Effector CD4-positive, alpha-beta T cell (primary cell): ENCODE measurements around the gene PIP5K1B.
"Not testable (repeated sequence)": the region's sequence is repeated elsewhere in the genome, so short reads cannot be mapped to it uniquely, and the experiment has no call there.

ENCODE experiments used
- DNase-seq: peaks from one replicate; pipeline ENCODE4 v3.0.0-alpha.2; 2020

Gene PIP5K1B

DNA sequence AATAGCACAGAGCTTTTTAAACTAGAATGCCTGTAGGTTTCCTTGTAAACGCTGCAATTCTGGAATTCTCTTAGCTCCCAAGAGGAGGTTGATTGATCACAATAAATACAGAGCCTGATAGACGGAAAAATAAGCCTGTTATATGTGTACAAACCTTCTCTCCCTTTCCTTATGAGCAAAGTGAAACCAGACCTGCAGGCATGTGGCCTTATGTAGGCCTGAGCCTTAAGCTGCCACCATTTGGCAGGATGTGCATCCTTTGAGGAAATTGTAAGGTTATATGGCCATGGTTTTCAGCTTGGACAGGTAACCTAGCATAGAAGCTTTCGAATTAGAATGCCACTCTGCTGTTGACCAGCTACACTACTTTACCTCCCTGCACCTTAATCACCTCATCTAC is 259.7 kb downstream of the PIP5K1B start:
- no peak for DNase-seq

DNA sequence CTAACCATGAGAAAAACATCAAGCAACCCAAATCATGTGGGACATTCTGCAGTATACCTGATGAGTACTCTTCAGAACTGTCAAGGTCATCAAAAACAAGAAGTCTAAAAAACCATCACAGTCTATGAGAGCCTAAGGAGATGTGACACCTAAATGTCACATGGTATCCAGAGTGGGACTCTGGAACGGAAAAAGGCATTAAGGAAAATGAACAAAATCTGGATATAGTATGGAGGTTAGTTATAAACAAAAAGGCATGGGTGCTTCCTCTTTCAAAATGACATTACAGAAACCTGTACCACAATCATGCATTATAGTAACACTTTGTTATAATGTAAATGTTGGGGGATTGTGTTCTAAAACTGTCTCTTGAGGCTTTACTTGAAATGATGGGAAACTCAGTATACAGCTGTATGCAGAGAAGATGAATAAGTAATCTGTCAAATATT is 261.5 kb downstream of the PIP5K1B start:
- no peak for DNase-seq

DNA sequence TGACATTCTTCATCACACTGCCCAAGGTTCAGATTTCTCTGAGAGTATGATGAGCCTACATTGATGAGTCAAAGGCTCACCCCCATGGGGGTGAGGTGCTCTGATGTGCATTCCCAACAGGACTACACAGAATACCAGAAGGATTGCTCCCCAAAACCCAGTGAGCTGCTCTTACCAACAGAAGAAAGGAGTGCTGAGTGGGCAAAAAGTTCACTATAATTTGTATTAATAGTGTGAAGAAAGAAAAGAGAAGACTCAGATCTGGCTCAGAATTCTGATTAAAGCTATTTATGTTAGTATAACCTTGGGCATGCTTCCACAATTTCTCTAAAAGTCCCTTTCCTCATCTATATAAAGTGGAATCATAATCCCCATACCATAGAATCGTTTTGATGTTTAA is 262.8 kb downstream of the PIP5K1B start:
- no peak for DNase-seq

DNA sequence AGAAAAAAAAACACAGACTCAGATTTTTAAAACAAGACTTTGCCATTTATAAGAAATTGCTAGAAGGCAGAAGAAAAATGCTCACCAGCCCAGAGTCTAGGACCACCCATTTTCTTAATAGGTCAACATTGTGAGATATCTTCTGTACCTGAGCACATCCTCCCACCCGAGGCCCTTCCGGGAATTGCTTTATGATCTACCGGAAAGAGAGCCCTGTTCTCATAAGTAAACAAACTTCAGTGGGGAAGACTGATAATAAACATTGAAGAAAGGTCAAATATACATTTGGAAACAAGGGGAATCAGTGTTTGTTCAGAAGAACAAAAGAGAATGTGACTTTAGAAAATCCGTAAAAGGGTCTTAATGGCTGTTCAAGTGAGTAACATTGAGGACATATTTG is 264.5 kb downstream of the PIP5K1B start:
- DNase-seq: no peak

DNA sequence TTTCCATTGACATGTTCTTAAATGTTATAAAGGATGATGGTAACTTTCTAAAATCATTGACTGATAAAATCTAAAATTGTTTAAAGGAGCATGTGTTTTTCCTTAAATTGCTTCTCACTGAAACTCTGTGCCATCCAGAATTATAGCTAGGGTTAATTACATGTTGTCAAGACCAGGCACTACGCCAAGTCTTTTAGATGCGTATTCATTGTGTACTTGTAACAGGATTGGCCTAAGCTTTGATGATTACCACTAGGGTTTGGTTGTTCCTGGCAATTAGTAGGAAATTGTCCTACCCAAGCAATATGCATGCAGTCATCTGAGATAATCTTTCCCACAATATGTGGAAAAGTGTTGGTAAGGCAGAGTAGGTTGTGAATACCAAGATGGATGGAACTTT is 265.1 kb downstream of the PIP5K1B start:
- no peak for DNase-seq

DNA sequence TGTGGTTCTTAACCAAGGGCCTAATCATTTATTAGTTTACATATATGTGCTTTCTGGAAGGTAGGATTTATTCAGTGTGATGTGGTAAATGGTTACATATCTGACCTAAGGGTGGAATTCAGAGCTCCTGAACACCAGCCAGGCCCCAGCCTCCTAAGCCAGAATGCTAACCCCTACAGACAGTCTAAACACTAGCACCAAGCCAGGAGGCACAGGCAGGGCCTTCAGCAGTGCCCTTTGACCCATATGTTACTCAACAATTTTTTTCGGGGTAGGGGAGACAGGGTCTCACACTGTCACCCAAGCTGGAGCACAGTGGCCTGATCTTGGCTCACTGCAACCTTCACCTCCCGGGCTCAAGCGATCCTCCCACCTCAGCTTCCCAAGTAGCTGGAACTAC is 268.6 kb downstream of the PIP5K1B start:
- DNase-seq: no peak

DNA sequence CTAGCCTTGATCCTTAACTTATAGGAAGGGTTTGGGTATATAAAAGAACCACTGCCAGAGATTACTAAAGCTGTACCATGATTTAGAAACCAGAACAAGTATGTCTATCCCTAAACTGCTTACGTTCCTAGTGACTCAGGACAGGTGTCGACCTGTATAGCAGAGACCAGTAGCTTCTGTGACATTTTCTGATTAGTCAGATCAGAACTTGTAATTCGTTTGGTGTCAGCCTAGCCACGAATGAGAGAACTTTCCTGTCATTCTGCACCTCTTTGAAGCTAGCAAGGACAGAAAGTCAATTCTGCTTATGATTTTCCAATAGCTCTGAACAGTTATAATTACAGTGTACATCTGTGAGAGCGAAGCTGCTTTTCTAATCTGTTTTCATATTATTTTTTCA is 269.4 kb downstream of the PIP5K1B start:
- no peak for DNase-seq

DNA sequence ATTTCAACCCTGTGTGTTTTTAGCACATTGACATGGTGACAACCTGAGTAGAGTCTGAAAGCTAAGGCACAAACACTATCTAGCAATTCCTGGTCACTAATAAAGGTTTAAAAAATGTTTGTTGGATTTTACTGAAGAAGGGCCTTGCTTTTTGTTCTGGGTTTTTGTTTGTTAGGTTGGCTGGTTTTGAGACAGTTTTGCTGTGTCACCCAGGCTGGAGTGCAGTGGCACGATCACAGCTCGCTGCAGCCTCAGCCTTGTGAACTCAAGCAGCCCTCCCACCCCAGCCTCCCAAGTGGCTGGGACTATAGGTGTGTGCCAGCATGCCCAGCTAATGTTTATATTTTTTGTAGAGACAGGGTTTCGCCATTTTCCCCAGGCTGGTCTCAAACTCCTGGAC is 269.9 kb downstream of the PIP5K1B start:
- DNase-seq: no peak

DNA sequence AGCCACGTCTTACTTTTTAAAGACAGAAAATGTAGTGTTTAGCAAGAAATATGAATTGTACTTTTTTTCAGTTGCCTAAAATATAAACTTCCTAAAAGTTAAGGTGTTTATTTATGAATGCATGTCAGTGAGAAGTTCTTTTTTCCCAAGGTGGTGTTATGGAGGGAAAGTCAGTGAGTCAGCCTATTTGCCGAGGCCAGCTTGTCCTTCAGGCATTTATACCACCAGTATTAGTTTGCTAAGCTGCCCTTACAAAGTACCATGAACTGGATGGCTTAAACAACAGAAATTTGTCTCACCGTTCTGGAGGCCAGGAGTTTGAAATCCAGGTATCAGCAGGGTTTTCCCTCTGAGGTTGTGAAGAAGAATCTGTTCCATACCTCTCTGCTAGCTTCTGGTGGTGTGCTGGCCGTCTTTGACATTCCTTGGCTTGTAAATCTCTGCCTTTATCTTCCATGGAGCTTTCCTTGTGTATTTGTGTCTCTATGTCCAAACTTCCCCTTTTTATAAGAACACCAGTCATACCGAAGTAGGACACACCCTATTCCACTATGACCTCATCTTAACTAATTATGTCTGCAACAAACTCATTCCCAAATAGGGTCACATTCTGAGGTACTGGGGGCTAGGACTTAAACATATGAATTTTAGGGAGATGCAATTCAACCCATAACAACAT is 270.5 kb downstream of the PIP5K1B start:
- no peak for DNase-seq

DNA sequence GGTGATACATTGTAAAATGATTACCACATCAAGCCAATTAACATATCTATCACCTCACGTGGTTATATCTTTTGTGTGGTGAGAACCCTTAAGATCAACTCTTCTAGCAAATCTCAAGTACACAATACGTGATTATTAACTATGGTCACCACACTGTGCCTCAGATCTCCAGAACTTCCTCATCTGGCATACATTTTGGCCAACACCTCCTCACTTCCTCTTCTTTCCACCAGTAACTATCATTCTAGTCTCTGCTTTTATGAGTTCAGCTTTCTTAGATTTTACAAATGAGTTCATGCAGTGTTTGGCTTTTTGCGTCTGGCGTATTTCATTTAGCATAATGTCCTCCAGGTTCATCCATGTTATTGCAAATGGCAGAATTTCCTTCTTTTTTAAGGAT is 273.0 kb downstream of the PIP5K1B start:
- no peak for DNase-seq

DNA sequence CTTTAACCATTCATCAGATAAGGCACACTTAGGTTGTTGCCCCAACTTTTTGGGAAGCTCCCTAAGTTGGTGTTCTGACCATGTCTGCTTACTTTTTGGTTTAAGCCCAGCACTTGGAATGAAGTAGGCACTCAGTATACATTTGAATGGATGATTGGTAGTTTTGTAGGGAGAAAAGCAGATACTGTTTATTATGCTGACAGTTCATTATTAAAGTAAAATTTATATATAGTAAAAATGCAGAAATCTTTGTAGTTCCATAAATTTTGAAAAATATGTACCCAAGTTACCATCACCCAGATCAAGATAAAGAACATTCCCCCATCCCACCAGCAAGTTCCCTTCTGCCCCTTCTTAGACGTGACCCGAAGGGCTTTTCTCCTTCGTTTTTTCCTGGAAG is 273.5 kb downstream of the PIP5K1B start:
- DNase-seq: no peak

DNA sequence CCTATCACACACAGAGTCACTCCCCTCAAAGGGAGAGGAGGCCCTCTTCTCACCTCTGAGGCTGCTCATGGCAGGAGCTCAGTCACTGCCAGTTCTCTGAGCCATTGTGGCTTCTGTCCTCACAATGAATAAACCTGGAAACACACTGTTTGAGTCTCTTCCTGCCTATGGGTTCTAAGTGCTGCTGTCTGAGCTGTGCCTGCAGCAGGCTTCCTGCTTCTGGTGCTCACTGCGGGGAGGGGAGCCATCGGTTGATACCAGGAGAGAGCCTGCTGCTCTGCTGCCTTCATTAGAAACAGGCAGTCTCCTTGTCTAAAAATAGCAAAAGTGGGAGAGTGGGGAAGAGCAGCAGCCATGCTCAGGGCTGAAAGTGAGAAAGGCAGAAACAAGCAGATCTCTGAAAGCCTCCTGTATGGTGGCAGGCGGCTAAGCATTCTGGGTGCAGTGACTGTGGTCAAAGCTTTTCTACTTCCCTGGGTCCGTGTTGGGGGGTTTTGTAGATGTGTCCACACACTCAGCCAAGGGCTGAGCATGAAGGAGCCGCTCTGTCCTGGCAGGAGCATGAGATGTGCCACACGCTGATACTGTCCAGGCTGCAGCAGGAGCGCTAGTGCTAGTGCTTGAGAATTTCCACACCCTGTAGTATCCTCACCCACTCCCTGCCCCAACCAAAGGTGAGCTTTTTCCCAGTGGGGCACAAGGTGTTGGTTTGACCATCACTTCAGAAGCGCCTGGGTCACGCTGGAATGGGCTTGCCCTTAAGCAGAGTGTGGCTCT is 274.7 kb downstream of the PIP5K1B start:
- no peak for DNase-seq

DNA sequence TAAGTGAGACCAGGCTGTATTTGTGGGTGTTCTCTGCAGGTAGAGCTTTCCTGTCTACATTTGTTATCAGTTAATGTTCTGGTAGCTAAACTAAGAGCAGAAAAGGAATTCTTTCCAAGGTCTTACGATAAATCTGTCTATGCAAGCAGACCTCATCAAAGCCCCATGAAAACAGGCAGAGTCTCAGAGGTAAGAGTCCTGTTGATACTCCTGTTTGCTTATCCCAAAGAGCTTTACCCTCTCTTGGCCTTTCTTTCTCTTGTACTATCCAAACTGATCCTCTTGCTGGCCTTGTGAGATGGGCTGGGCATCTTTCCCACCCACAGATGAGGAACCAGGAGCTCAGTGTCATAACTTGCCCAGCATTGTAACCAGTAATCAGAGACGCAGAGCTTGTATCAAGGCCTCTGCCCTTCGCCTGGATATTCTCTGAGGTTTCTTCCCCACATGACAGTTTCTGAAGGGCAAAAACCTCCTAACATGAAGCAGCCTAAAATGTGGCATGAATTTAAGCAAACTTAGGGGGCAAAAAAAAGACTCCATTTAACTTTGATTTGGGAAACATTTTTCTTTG is 275.4 kb downstream of the PIP5K1B start:
- DNase-seq: no peak

DNA sequence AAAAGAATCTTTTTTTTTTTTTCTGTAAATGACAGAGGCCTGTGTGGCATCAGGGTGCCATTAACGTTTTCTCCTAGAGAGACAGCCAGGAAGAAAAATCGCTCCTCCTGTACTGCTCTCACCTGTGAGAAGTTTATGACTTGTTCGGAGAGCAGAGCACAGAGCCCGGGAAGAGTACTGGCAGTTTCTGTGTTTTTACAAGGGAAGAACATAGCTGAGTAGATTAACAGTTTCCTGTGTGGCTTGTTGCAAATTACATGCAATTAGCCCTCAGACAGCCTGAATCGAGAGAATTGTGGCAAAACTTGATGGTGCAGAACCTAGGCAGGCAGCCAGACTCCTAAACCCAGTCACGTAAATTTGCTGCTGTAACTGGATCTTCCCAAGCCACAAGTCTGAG is 276.7 kb downstream of the PIP5K1B start:
- DNase-seq: no peak

DNA sequence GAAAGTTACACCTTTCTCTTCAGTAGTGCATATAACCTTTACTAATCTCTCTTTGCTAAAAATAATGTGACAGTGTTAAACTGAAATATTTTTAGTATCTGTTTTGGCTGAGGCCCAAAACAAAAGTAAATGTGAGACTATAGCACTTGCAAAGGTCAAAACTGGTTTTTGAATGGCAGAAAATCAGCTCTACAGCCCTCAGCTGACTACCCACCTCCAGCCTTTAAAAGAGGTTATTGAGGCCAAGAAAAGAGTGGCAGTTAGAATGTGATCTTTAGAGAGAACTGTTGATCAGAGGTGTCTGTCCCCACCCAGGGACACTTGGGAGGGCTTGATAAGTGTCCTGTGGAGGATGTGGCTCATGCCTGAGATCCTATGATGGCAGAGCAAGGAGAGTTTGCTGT is 278.0 kb downstream of the PIP5K1B start:
- DNase-seq: no peak

DNA sequence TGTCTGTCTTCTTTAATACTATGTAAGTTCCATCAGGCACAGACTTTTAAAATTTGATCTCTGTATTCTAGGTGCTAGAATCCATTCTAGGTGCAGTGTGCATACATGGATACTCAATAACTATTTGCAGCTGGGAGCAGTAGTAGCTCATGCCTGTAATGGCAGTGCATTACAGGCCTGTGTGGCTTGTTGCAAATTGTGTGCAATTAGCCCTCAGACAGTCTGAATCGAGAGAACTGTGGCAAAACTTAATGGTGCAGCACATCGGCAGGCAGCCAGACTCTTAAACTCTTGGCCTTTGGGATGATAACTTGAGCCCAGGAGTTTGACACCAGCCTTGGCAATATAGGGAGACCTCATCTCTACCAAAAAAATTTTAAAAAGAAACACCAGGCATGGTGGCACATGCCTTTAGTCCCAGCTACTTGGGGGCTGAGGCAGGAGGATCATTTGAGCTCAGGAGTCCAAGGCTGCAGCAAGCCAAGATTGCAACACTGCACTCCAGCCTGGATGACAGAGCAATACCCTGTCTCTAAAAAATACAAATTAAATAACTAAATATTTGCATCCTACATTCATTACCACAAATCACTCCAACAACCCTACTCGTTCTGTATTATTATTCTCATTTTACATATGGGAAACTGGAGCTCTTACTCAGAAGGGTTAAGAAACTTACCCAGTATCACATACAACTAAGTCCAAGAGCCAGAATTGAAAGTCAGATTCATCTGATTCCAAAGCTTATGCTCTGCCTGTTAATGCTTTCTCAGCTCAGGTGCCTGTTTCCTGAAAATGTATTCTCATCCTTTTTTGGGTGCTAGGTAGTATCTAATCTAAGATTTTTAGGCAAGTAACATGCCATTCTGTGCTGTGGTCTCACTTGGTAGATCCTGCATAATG is 278.7 kb downstream of the PIP5K1B start:
- DNase-seq: no peak

DNA sequence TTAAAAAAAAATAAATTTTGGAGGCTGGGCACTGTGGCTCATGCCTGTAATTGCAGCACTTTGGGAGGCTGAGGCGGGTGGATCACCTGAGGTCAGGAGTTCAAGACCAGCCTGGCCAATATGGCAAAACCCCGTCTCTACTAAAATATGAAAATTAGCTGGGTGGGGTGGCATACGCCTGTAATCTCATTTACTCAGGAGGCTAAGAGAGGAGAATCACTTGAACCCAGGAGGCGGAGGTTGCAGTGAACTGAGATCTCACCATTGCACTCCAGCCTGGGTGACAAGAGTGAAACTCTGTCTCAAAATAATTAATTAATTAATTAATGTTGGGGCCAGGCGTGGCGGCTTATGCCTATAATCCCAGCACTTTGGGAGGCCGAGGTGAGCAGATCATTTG is 281.9 kb downstream of the PIP5K1B start:
- DNase-seq: not testable (repeated sequence)

DNA sequence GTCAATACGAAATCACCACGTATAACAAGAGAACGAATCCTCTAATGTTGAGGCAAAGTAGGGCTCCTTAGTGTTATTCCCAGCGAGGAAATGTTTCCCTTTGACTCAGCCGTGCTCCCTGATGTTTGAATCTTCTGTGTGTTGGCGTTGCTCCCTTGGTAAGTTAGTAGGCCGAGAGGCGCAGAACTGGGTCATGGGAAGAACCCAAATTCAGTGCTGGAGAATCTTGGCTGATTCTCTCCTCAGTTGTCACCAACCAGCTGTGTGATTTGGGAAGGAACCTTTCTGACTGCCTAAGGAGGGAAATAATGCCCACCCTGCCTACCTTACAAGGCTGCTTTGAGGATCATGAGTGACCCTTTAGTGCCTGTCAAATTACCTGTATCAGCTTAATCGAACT is 286.4 kb downstream of the PIP5K1B start:
- no peak for DNase-seq

DNA sequence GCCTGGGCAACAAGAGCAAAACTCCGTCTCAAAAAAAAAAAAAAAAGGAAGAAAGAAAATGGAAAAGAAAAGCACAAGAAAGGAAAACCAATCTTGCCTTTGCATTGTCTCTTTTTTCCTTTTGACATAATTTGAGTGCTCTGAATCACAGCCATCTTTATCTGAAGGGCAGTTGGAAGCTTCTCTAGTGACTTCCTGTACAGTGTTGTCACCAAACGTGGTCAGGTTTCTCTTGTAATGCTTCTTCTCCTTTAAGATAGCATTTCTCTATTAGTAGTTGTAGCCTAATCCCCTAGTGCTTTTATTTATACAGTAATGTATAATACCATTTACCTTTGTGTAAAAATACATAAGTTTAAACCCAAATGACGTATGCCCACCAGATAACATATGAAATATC is 290.7 kb downstream of the PIP5K1B start:
- DNase-seq: no peak

DNA sequence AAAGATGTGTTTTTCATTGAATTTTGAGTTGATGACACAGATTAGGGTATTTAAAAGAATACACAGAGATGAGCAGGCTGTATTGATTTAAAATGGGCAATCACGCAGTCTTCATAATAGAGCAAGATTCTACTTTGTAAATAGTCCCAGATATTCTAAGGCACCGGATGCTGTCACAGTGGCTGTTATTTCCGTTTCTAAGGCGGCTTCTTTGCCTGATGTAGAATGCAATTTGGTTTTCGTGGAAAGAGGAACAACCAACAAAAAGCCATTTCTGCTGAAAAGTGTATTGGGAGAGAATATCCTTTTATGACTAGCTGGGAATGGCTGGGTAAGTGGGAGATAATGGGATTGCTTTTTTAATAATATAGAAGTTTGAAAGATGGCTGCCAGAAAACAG is 291.4 kb downstream of the PIP5K1B start:
- DNase-seq: no peak

DNA sequence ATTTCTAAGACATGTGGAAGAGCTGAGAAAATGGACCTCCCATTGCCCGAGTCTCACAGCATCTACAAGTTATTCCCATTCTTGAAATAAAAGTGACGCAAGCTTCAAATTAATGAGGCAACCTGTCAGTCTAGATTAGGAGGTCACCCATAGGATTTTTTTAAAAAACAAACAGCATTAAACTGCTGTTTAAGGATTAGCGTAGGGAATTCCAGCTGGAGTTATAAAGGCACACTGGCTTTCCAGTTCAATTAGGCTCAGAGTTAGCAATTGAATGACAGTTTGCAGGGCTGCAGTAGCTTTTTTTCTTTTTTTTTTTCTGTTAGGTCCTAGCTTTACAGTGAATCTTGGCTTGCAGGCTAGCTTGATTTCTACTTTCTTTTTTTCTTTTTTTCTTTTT is 292.6 kb downstream of the PIP5K1B start:
- DNase-seq: no peak

DNA sequence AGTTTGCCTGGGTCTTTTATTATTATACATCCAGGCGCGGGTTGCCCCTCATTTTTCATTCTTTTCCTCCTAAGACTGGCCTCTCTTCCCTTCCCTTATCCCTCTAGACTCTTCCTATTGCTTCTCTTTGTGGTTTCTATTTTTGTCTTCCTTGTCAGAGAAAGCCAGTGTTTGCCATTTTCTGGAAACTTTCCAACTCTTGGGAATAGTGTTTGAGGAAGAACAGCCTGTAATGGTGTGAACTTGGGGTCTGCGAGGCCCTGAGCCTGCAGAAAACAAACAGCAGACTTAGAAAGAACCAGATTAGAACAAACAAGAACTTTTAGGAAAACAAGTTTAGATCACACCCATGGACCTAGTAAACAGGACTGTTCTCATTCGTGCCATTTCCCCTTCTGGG is 293.3 kb downstream of the PIP5K1B start:
- DNase-seq: no peak

DNA sequence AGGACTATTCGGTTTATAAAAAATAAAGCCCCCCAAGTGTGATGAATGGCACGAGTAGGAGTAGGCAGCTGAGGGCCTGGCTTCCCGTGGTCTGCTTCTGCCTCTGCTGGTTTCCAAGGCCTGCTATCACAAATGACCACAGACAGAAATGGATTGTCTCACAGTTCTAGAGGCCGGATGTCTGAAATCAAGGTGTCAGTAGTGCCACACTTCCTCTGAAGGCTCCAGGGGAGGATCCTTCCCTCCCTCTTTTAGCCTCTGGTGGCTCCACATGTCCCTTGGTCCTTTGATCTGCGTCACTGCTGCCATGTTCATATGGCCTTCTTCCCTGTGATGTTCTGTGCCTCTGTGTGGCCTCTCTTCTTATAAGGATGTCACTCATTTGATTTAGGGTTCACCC is 293.8 kb downstream of the PIP5K1B start:
- no peak for DNase-seq
